Stimulated activated CD4-positive, alpha-beta T cell treated with anti-CD3 and anti-CD28 coated beads, Interleukin-15, amount 100 ng/mL, for 1 hour (primary cell): ENCODE results near the gene AGBL3.
"Not testable (repeated sequence)": the region's sequence is repeated elsewhere in the genome, so short reads cannot be mapped to it uniquely, and the experiment has no call there.

Source experiments
- DNase-seq, 2 donors: peaks; one replicate each; pipeline ENCODE4 v3.0.0-alpha.2; 2020; ENCODE audit warnings: low read depth in 1 of 2, low spot score in 1 of 2

Gene AGBL3

GRCh38 chr7:134963036-134963435 lies 23.3 kb upstream of the AGBL3 start:
- DNase-seq = no peak

GRCh38 chr7:134966691-134967090 lies 19.6 kb upstream of the AGBL3 start:
- no peak for DNase-seq

- DNase-seq = no peak
These were observed 18.2 kb upstream of the AGBL3 start for GRCh38 chr7:134968110-134968509.

- DNase-seq = not testable (repeated sequence)
These were observed 4.7 kb upstream of the AGBL3 start for GRCh38 chr7:134981645-134982044.

GRCh38 chr7:134985894-134986362 lies 380 bp upstream of the AGBL3 start:
- no peak for DNase-seq

GRCh38 chr7:134988161-134988560 lies 1.9 kb downstream of the AGBL3 start:
- no peak for DNase-seq

- DNase-seq = no peak
These were observed 5.4 kb downstream of the AGBL3 start for GRCh38 chr7:134991469-134992339.

- DNase-seq = no peak
These were observed 6.4 kb downstream of the AGBL3 start for GRCh38 chr7:134992626-134993179.

GRCh38 chr7:134993877-134994456 lies 7.7 kb downstream of the AGBL3 start:
- DNase-seq = no peak

- DNase-seq = no peak
These were observed 9.2 kb downstream of the AGBL3 start for GRCh38 chr7:134995239-134996096.

GRCh38 chr7:134996097-134996550 lies 9.8 kb downstream of the AGBL3 start:
- DNase-seq = no peak

GRCh38 chr7:134997214-134997885 lies 11.0 kb downstream of the AGBL3 start:
- no peak for DNase-seq

- no peak for DNase-seq
These were observed 12.8 kb downstream of the AGBL3 start for GRCh38 chr7:134999136-134999535.

- DNase-seq = no peak
These were observed 15.3 kb downstream of the AGBL3 start for GRCh38 chr7:135001390-135002165.

GRCh38 chr7:135012229-135012628 lies 25.9 kb downstream of the AGBL3 start:
- no peak for DNase-seq

GRCh38 chr7:135023622-135024021 lies 37.3 kb downstream of the AGBL3 start:
- DNase-seq = no peak

- DNase-seq = no peak
These were observed 48.9 kb downstream of the AGBL3 start for GRCh38 chr7:135035252-135035651.

GRCh38 chr7:135067017-135067416 lies 80.7 kb downstream of the AGBL3 start:
- DNase-seq = not testable (repeated sequence)

GRCh38 chr7:135074096-135074495 lies 87.8 kb downstream of the AGBL3 start:
- DNase-seq = no peak

- no peak for DNase-seq
These were observed 88.2 kb downstream of the AGBL3 start for GRCh38 chr7:135074531-135074930.
